ENCODE results near the gene ANKMY1. TPM values are rescaled to one million over a fixed set of nuclear protein-coding genes. Genes with fewer than 3 reads are reported as not detected.
A peak's percentile ranks its signal among the peaks of the same experiment; 100 is the strongest.

Gene ANKMY1
- total and polyA plus RNA-seq, 2 of the 13 experiments (the other 11 are each of a cell fraction or from before 2014, with no cell fraction given), result 11.7 to 18.8 TPM

DNA sequence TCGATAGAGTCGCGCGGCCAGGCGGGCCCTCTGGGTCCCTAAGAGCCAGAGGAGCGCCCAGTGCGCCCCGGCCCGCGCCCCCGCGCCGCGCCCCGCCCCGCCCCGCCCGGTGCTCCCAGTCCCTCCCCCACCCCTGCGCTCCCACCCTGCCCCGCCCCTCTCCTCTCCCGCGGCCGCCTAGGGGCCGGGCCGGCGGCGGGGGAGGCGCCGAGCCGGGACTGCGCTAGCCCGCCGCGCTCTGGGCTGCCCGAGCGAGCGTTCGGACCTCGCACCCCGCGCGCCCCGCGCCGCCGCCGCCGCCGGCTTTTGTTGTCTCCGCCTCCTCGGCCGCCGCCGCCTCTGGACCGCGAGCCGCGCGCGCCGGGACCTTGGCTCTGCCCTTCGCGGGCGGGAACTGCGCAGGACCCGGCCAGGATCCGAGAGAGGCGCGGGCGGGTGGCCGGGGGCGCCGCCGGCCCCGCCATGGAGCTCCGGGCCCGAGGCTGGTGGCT is 122.3 kb downstream of the ANKMY1 start, which contains the start of gene GPC1 (continued):
- TF ChIP-seq, protein P1, sequence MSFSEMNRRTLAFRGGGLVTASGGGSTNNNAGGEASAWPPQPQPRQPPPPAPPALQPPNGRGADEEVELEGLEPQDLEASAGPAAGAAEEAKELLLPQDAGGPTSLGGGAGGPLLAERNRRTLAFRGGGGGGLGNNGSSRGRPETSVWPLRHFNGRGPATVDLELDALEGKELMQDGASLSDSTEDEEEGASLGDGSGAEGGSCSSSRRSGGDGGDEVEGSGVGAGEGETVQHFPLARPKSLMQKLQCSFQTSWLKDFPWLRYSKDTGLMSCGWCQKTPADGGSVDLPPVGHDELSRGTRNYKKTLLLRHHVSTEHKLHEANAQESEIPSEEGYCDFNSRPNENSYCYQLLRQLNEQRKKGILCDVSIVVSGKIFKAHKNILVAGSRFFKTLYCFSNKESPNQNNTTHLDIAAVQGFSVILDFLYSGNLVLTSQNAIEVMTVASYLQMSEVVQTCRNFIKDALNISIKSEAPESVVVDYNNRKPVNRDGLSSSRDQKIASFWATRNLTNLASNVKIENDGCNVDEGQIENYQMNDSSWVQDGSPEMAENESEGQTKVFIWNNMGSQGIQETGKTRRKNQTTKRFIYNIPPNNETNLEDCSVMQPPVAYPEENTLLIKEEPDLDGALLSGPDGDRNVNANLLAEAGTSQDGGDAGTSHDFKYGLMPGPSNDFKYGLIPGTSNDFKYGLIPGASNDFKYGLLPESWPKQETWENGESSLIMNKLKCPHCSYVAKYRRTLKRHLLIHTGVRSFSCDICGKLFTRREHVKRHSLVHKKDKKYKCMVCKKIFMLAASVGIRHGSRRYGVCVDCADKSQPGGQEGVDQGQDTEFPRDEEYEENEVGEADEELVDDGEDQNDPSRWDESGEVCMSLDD (CRISPR knock-in tag; IDR thresholded peaks at IDR 0.05; ENCODE audit: borderline replicate concordance), result 0 out of 2 replicates have a peak, but pooled peaks have one; percentile 6
- no peak for TF ChIP-seq ZNF501 (CRISPR knock-in tag; IDR thresholded peaks at IDR 0.05)
- no peak for TF ChIP-seq ZNF598 (CRISPR knock-in tag; IDR thresholded peaks at IDR 0.05; ENCODE audit: borderline replicate concordance)
- TF ChIP-seq, protein P2, sequence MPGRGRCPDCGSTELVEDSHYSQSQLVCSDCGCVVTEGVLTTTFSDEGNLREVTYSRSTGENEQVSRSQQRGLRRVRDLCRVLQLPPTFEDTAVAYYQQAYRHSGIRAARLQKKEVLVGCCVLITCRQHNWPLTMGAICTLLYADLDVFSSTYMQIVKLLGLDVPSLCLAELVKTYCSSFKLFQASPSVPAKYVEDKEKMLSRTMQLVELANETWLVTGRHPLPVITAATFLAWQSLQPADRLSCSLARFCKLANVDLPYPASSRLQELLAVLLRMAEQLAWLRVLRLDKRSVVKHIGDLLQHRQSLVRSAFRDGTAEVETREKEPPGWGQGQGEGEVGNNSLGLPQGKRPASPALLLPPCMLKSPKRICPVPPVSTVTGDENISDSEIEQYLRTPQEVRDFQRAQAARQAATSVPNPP (CRISPR knock-in tag; IDR thresholded peaks at IDR 0.05), result no peak
- TF ChIP-seq ZNF747 (CRISPR knock-in tag; IDR thresholded peaks at IDR 0.05; ENCODE audit: borderline replicate concordance), result no peak
- TF ChIP-seq ZNF670 (CRISPR knock-in tag; IDR thresholded peaks at IDR 0.05; ENCODE audit: borderline replicate concordance), result no peak
- TF ChIP-seq TBP (CRISPR knock-in tag; IDR thresholded peaks at IDR 0.05), result no peak
- TF ChIP-seq RNF2 (conservative IDR thresholded peaks at IDR 0.05; ENCODE audit: low read depth), result peak; percentile 63
- TF ChIP-seq SKI (IDR thresholded peaks at IDR 0.05; ENCODE audit: partially characterized antibody), result no peak
- peak; percentile 86 for TF ChIP-seq HNRNPLL (IDR thresholded peaks at IDR 0.05; ENCODE audit: low read depth, low read length, poor library complexity, severe bottlenecking)

Data from HepG2 (cell line).